Colonic mucosa (tissue), 4 donors: Measurements from ENCODE around the gene SLC26A2. TPM values are rescaled to one million over a fixed set of nuclear protein-coding genes. Genes with fewer than 3 reads are reported as not detected.

Experiments used
- DNase-seq: peaks from one replicate; pipeline ENCODE4 v3.0.0-alpha.2; 2020
- H3K27ac ChIP-seq: fragments of 200-600 bp; one replicate; pipeline ENCODE4 v1.8.0; 2021
- H3K27me3 ChIP-seq: fragments of 200-600 bp; one replicate; pipeline ENCODE4 v1.8.0; 2021
- H3K36me3 ChIP-seq: fragments of 200-600 bp; one replicate; pipeline ENCODE4 v1.8.0; 2021
- H3K4me1 ChIP-seq: fragments of 200-600 bp; one replicate; pipeline ENCODE4 v1.8.0; 2021; ENCODE audit warnings: mild to moderate bottlenecking
- H3K4me3 ChIP-seq: fragments of 200-600 bp; one replicate; pipeline ENCODE4 v1.8.0; 2021
- H3K9ac ChIP-seq, 2 donors: one replicate each; pipeline ENCODE4 v1.7.0; 2013; ENCODE audit warnings: control low read depth in 2 of 2, low read depth in 2 of 2, low read length in 2 of 2
- H3K9me3 ChIP-seq: fragments of 200-600 bp; one replicate; pipeline ENCODE4 v1.8.0; 2021
- intact Hi-C: fragments of 100-400 bp; cut with DNase I; formaldehyde crosslinking; loops from one replicate; pipeline ENCODE4 v1.14.1; 2022
- total RNA-seq, 2 donors: library from RNA; stranded (reverse); fragmentation: NEBNext Ultra II Directional in 1 of 2; extraction: Animal tissue kit (Norgen Biotek cat#: 25700) in 1 of 2; gene quantifications; one replicate each; pipeline ENCODE4 v1.2.1, GENCODE V29; 2021
- TF ChIP-seq, protein P1 (sequence below): fragments of 200-600 bp; IDR thresholded peaks from one replicate; pipeline ENCODE4 v1.8.0; 2022; ENCODE audit warnings: antibody characterized with exemption, mild to moderate bottlenecking
- donor health status: healthy.
- donor health status: DM: no; HTN: no; CAD: no.
- donor health status: DM: no; HTN: no; CAD: no.

Gene SLC26A2
- total RNA-seq, 2 donors from 2014 or later = 339 to 770 TPM

DNA sequence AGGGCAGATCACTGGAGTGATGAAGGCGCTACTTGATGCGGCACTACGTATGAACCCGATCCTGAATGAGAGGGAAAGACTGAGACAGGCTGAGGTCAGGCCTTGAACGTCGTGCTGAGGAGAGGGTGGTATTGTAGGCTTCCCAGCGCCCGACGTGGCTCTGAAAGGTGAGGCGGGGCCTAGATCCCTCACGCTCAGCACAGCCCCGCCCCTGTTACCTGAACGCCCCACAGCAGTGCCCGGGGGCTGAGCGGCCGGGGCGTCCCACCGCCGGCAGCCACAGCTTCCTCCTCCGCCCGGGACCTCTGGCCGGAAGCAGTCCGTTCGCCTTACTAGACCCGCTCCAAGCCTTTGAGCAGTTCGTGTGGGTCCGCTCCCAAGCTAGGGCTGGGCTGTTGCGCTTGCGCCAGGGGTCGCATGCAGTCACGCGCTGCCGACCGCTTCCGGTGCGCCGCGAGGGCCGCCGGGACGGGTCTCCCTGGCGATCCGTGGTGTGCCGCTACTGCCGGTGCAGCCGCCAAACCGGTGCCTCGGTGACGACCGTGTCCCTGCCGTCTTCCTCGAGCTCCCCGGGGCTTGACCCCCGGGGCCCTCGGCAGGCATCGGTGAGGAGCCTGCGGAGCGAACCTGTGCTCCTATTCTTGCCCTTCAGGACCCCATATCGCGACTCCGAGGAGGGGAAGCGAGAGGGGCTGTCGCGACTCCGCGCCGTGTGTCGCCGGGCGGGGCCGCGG is 39.9 kb downstream of the SLC26A2 start, which contains the start of the genes HMGXB3 and TIGD6:
TSS of gene HMGXB3 (plus strand) at position 484 of the 734 bp plus-strand sequence. CDS start 4,114 bp downstream, outside the sequence.
TSS of gene TIGD6 (minus strand) at position 399 of the 734 bp plus-strand sequence. CDS start 4,306 bp downstream, outside the sequence.
- H3K27ac ChIP-seq = peak within 1 kb of the TSS; percentile 96
- no peaks in the 10 kb centered on the region for H3K9me3 ChIP-seq
- H3K4me3 ChIP-seq = peak within 1 kb of the TSS; percentile 96
- no peaks in the 10 kb centered on the region for H3K36me3 ChIP-seq
- intact Hi-C loops = no loop called here
- peak; percentile 91 for DNase-seq
- peak within 1 kb of the TSS; percentile 82 to 98 for H3K9ac ChIP-seq
- no peaks in the 10 kb centered on the region for H3K27me3 ChIP-seq
- peaks cover 16% of the 10 kb centered on the region for H3K4me1 ChIP-seq
- TF ChIP-seq, protein P1, sequence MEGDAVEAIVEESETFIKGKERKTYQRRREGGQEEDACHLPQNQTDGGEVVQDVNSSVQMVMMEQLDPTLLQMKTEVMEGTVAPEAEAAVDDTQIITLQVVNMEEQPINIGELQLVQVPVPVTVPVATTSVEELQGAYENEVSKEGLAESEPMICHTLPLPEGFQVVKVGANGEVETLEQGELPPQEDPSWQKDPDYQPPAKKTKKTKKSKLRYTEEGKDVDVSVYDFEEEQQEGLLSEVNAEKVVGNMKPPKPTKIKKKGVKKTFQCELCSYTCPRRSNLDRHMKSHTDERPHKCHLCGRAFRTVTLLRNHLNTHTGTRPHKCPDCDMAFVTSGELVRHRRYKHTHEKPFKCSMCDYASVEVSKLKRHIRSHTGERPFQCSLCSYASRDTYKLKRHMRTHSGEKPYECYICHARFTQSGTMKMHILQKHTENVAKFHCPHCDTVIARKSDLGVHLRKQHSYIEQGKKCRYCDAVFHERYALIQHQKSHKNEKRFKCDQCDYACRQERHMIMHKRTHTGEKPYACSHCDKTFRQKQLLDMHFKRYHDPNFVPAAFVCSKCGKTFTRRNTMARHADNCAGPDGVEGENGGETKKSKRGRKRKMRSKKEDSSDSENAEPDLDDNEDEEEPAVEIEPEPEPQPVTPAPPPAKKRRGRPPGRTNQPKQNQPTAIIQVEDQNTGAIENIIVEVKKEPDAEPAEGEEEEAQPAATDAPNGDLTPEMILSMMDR = no peak

DNA sequence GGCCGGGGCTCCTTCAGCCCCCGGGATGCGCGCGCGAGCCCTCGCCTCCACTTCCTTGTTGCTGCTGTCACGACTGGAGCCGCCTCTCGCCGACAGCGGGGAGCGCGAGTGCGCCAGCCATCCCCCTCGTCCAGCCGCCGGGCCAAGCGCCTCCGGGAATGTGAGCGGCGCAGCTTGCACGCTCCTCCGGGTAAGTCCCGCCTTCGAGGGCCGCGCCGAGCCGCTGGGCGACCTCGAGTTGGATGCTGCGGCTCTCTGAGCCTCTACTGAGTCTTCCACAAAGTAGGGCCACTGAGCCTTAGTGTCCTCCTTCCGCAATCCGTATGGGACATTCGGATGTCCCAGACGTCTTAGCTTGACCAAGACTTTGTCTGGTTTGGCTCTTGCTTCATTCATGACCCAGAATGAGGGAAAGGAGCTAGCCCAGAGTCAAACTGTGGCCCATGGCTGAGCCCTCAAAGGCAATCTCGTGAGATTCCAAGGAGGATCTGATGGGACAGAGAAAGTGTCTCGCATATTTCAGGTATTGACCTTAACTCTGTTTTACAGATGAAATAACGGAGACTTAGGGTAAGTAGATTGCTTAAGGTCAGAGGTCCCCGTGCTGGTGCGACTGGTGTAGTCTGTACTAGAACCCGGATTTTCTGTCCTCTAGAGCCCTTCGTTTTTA is 40.6 kb downstream of the SLC26A2 start:
- Histone ChIP-seq H3K4me3 (peak overlapping the region; percentile 96), H3K27ac (peak overlapping the region; percentile 96), H3K27me3 (no peaks in the 10 kb centered on the region), H3K9ac (peak overlapping the region; percentile 82 to 98), H3K4me1 (peaks cover 16% of the 10 kb centered on the region), H3K9me3 (no peaks in the 10 kb centered on the region), H3K36me3 (no peaks in the 10 kb centered on the region)
- peak; percentile 65 for DNase-seq
- intact Hi-C loops = no loop called here
- TF ChIP-seq, protein P1 = no peak

DNA sequence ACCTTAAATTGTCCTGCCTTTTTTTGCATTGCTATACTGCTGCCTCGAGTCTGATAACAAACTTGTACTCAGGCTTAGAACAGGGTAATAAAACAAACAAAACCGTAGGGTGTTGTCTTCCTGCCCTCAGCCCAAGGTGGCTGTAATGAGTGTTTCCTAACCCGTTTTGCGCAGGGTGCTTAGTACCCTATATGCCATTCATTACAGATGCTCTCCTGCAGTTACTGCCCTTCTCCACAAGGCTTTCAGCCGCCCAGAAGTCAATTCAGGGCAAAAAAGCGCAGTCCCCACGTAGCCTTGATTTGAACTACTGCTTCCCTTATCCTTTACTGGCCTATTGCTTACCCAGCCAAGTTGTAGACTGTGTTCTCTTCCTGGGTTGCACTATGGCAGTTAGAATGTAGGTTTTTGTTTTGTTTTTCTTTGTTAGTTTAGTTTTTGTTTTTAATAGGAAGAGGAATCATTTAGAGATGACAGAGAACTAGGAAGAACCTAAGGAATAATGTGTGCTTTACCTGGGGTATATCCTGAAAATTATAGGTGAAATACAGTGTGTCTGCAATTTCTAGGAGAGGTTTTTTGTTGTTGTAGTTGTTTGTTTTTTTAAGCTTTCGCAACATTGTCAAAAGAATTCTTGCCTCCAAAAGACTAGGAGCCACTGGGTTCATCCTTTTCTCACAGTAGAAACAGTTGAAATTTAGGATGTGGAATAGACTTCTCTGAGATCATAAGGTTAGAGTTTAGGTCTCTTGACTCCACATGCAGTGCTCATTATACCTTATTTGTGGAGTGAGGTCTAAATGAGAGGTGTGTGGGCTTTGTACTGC is 41.3 kb downstream of the SLC26A2 start:
- H3K27ac ChIP-seq = peak overlapping the region; percentile 96
- DNase-seq = peak; percentile 63

DNA sequence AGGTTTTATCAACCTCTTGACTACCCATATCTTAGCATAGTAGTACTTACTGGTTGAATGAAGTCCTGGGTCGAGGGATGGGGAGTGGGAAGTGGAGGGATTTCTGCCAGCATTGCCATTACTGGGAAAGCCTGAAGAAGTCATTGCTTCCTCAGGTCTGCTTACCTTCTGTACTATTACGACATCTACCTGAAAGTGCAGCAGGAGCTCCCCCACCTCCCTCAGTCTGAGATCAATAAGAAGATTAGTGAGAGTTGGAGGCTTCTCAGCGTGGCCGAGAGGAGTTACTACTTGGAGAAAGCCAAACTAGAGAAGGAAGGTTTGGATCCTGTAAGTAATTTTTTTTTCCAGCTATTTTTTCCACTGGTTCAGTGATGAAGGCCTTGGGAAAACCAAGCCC is 45.8 kb downstream of the SLC26A2 start:
- H3K9ac ChIP-seq = no peak overlapping the region
- no peak for DNase-seq
- no peaks in the 10 kb centered on the region for H3K9me3 ChIP-seq
- H3K4me3 ChIP-seq = no peak overlapping the region
- H3K27me3 ChIP-seq = no peaks in the 10 kb centered on the region
- intact Hi-C loops = no loop called here
- H3K27ac ChIP-seq = no peak overlapping the region
- peaks cover 8% of the 10 kb centered on the region for H3K4me1 ChIP-seq
- no peaks in the 10 kb centered on the region for H3K36me3 ChIP-seq
- TF ChIP-seq, protein P1 = no peak

More for the DNA sequence above, 41.3 kb downstream of the SLC26A2 start:
- TF ChIP-seq, protein P1 = peak; percentile 70
- peak overlapping the region; percentile 82 to 98 for H3K9ac ChIP-seq
- H3K9me3 ChIP-seq = no peaks in the 10 kb centered on the region
- intact Hi-C loops = no loop called here
- no peaks in the 10 kb centered on the region for H3K27me3 ChIP-seq
- peak overlapping the region; percentile 96 for H3K4me3 ChIP-seq
- H3K4me1 ChIP-seq = peaks cover 16% of the 10 kb centered on the region
- no peaks in the 10 kb centered on the region for H3K36me3 ChIP-seq

DNA sequence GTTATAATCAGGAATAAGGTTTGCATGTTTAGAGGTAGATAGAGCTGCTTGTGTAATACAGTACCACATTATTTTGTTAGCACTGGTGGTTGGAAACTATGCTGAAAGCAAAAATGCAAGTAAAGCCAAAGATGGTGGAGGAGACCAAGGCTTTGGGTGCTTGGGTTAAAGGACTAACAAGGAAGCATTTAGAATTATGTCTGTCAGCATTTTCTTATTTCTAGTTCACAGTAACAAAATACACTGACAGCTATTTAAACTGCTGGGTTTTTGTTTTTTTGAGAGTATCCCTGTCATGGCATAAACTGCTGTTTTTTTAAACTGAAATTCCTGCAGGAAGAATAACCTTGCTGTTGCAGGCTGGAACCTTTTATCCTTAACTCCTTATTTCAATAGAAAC is 46.5 kb downstream of the SLC26A2 start:
- H3K9me3 ChIP-seq = no peaks in the 10 kb centered on the region
- peaks cover 8% of the 10 kb centered on the region for H3K4me1 ChIP-seq
- TF ChIP-seq, protein P1 = no peak
- H3K9ac ChIP-seq = no peak overlapping the region
- no peak overlapping the region for H3K4me3 ChIP-seq
- intact Hi-C loops = no loop called here
- H3K27ac ChIP-seq = no peak overlapping the region
- DNase-seq = no peak
- no peaks in the 10 kb centered on the region for H3K27me3 ChIP-seq
- no peaks in the 10 kb centered on the region for H3K36me3 ChIP-seq
